HCEC 1CT (cell line): ENCODE results near the gene PHF21A.

Experiments
- DNase-seq: peaks from one replicate; pipeline ENCODE4 v3.0.0-alpha.2; 2017

The PHF21A gene

GRCh38 chr11:46072172-46072964, 48.9 kb downstream of the PHF21A start:
- DNase-seq, result no peak

GRCh38 chr11:46071091-46071490, 50.2 kb downstream of the PHF21A start:
- no peak for DNase-seq

- DNase-seq, result no peak
Observed at GRCh38 chr11:46069595-46069994, 51.7 kb downstream of the PHF21A start.

GRCh38 chr11:46066335-46066734, 54.9 kb downstream of the PHF21A start:
- DNase-seq, result no peak

- DNase-seq, result no peak
Observed at GRCh38 chr11:46065681-46066080, 55.6 kb downstream of the PHF21A start.

GRCh38 chr11:46064221-46064620, 57.0 kb downstream of the PHF21A start:
- DNase-seq, result no peak

- DNase-seq, result no peak
Observed at GRCh38 chr11:46063138-46063537, 58.1 kb downstream of the PHF21A start.

- DNase-seq, result no peak
Observed at GRCh38 chr11:46060013-46060412, 61.2 kb downstream of the PHF21A start.

- no peak for DNase-seq
Observed at GRCh38 chr11:46057489-46057888, 63.8 kb downstream of the PHF21A start.

- DNase-seq, result peak; percentile 25
Observed at GRCh38 chr11:46055371-46055770, 65.9 kb downstream of the PHF21A start.

- no peak for DNase-seq
Observed at GRCh38 chr11:46051102-46051501, 70.2 kb downstream of the PHF21A start.

- DNase-seq, result no peak
Observed at GRCh38 chr11:46050662-46051061, 70.6 kb downstream of the PHF21A start.

GRCh38 chr11:46050003-46050461, 71.2 kb downstream of the PHF21A start:
- peak; percentile 69 for DNase-seq

GRCh38 chr11:46049325-46049897, 71.8 kb downstream of the PHF21A start:
- DNase-seq, result no peak

- no peak for DNase-seq
Observed at GRCh38 chr11:46048198-46048597, 73.1 kb downstream of the PHF21A start.

GRCh38 chr11:46047520-46047919, 73.7 kb downstream of the PHF21A start:
- no peak for DNase-seq

GRCh38 chr11:46045811-46046210, 75.4 kb downstream of the PHF21A start:
- no peak for DNase-seq

- no peak for DNase-seq
Observed at GRCh38 chr11:46044601-46045000, 76.7 kb downstream of the PHF21A start.

GRCh38 chr11:46039990-46040389, 81.3 kb downstream of the PHF21A start:
- DNase-seq, result no peak

GRCh38 chr11:46038529-46038928, 82.7 kb downstream of the PHF21A start:
- DNase-seq, result no peak

- DNase-seq, result peak; percentile 18
Observed at GRCh38 chr11:46036969-46037368, 84.3 kb downstream of the PHF21A start.

GRCh38 chr11:46036009-46036408, 85.2 kb downstream of the PHF21A start:
- no peak for DNase-seq

GRCh38 chr11:46034041-46034440, 87.2 kb downstream of the PHF21A start:
- no peak for DNase-seq

GRCh38 chr11:46026606-46027293, 94.5 kb downstream of the PHF21A start:
- peak; percentile 50 for DNase-seq
